NB4 (cell line): ENCODE results near the gene PIP5K1B.

Experiments used
- DNase-seq: peaks from one replicate; pipeline ENCODE4 v3.0.0; 2010; ENCODE audit warnings: low read depth
- H3K4me3 ChIP-seq: one replicate; pipeline ENCODE4 v1.5.1; 2011; ENCODE audit warnings: mild to moderate bottlenecking, low read depth, low read length, moderate library complexity
- MAX ChIP-seq: IDR thresholded peaks from 2 replicates; pipeline ENCODE4 v1.6.1; 2011; ENCODE audit warnings: low read depth, low read length
- MYC ChIP-seq: IDR thresholded peaks from 2 replicates; pipeline ENCODE4 v1.6.1; 2011; ENCODE audit warnings: low read depth, low read length
- POLR2A ChIP-seq: IDR thresholded peaks from 2 replicates; pipeline ENCODE4 v1.6.1; 2011; ENCODE audit warnings: mild to moderate bottlenecking; ENCODE audit not compliant: insufficient read length; ENCODE audit errors: extremely low read depth
- TF ChIP-seq, protein P1 (sequence below): IDR thresholded peaks from one replicate; pipeline ENCODE4 v1.5.1; 2012; ENCODE audit warnings: low read depth, low read length

PIP5K1B gene

DNA sequence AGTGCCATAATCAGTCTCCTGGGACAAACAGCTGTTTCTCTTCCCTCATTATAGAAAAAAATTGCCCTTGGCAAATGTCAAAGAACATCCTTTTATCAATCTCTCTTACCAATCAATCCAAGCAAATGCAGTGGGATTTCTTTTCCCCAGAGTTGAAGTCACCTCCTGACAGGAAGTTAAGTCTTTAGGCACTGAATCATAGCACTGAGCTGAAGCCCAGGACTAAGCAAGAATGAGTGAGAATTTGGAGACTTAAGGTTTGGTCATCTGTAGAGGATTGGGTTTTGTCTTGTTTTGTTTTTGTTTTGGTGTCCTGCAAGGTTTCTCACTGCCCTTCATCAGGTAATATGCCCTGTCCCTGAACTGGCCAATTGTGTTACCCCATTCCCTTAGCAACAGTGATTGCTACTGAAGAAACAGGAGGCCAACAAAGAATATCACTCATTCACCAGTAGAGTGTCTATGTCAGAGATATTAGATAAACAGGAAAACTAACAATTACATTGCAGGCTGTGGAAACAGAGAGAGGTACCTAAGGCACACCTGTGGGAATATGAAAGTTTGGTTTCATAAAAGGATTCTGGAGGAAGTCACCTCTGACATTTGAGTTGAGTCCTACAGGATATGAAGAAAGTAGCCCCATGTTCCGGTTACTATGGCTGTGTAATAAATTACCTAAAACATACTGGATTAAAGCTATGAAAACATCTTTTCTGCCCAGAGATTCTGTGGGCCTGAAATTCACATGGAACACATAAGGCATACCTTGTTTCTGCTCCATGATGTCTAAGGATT is 326.0 kb downstream of the PIP5K1B start:
- DNase-seq = no peak
- TF ChIP-seq, protein P1, sequence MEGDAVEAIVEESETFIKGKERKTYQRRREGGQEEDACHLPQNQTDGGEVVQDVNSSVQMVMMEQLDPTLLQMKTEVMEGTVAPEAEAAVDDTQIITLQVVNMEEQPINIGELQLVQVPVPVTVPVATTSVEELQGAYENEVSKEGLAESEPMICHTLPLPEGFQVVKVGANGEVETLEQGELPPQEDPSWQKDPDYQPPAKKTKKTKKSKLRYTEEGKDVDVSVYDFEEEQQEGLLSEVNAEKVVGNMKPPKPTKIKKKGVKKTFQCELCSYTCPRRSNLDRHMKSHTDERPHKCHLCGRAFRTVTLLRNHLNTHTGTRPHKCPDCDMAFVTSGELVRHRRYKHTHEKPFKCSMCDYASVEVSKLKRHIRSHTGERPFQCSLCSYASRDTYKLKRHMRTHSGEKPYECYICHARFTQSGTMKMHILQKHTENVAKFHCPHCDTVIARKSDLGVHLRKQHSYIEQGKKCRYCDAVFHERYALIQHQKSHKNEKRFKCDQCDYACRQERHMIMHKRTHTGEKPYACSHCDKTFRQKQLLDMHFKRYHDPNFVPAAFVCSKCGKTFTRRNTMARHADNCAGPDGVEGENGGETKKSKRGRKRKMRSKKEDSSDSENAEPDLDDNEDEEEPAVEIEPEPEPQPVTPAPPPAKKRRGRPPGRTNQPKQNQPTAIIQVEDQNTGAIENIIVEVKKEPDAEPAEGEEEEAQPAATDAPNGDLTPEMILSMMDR = no peak
- no peak for TF ChIP-seq MAX
- H3K4me3 ChIP-seq = no peak overlapping the region

GRCh38 chr9:69034071-69034470 is 329.0 kb downstream of the PIP5K1B start:
- no peak for DNase-seq
- H3K4me3 ChIP-seq = no peak overlapping the region
- TF ChIP-seq MAX (no peak), POLR2A (no peak), MYC (no peak)
- TF ChIP-seq, protein P1 = no peak

GRCh38 chr9:69035438-69036308 is 330.6 kb downstream of the PIP5K1B start, which contains the start of gene FXN:
TSS of gene FXN (plus strand) at chr9:69035752. CDS start at chr9:69035783, 31 bp downstream.
- peak; percentile 80 for DNase-seq
- TF ChIP-seq MAX = peak; percentile 55
- peak; percentile 88 for TF ChIP-seq MYC
- peak; percentile 32 for TF ChIP-seq POLR2A
- TF ChIP-seq, protein P1 = peak; percentile 66
- H3K4me3 ChIP-seq = peak within 1 kb of the TSS; percentile 85

- peak overlapping the region; percentile 85 for H3K4me3 ChIP-seq
- TF ChIP-seq MAX = no peak
- TF ChIP-seq POLR2A = no peak
- TF ChIP-seq, protein P1 = no peak
- no peak for TF ChIP-seq MYC
- peak; percentile 18 for DNase-seq
These were observed 331.3 kb downstream of the PIP5K1B start for GRCh38 chr9:69036309-69036708.

DNA sequence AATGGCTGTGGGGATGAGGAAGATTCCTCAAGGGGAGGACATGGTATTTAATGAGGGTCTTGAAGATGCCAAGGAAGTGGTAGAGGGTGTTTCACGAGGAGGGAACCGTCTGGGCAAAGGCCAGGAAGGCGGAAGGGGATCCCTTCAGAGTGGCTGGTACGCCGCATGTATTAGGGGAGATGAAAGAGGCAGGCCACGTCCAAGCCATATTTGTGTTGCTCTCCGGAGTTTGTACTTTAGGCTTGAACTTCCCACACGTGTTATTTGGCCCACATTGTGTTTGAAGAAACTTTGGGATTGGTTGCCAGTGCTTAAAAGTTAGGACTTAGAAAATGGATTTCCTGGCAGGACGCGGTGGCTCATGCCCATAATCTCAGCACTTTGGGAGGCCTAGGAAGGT is 331.8 kb downstream of the PIP5K1B start:
- TF ChIP-seq, protein P1 = no peak
- TF ChIP-seq MYC (no peak), MAX (no peak), POLR2A (no peak)
- H3K4me3 ChIP-seq = peak overlapping the region; percentile 85
- DNase-seq = no peak
